ENCODE measurements around the gene PAPPA2. TPM values are rescaled to one million over a fixed set of nuclear protein-coding genes. Genes with fewer than 3 reads are reported as not detected.

The PAPPA2 gene
- total RNA-seq, 1 donor from 2014 or later = 0.41 TPM

- no peaks in the 10 kb centered on the region for H3K27me3 ChIP-seq (ENCODE audit: low read depth)
- H3K9me3 ChIP-seq (replicated peaks) = no peaks in the 10 kb centered on the region
- H3K36me3 ChIP-seq = no peaks in the 10 kb centered on the region
- H3K4me3 ChIP-seq = no peak overlapping the region
- intact Hi-C loops (cut with micrococcal nuclease) = no loop called here
- no peak for TF ChIP-seq CTCF (IDR thresholded peaks at IDR 0.05; ENCODE audit: borderline replicate concordance)
- no peak overlapping the region for H3K27ac ChIP-seq (replicated peaks)
- H3K4me1 ChIP-seq = no peaks in the 10 kb centered on the region
- no peak for DNase-seq
Measured at GRCh38 chr1:176479971-176480370, 17.0 kb downstream of the PAPPA2 start.

GRCh38 chr1:176480750-176481149, 17.8 kb downstream of the PAPPA2 start:
- H3K9me3 ChIP-seq (replicated peaks) = no peaks in the 10 kb centered on the region
- no peak for DNase-seq
- no peaks in the 10 kb centered on the region for H3K36me3 ChIP-seq
- intact Hi-C loops (cut with micrococcal nuclease) = no loop called here
- H3K4me3 ChIP-seq = no peak overlapping the region
- H3K27me3 ChIP-seq (ENCODE audit: low read depth) = no peaks in the 10 kb centered on the region
- H3K4me1 ChIP-seq = no peaks in the 10 kb centered on the region
- H3K27ac ChIP-seq (replicated peaks) = no peak overlapping the region
- no peak for TF ChIP-seq CTCF (IDR thresholded peaks at IDR 0.05; ENCODE audit: borderline replicate concordance)

- TF ChIP-seq CTCF (IDR thresholded peaks at IDR 0.05; ENCODE audit: borderline replicate concordance) = no peak
- no peak for DNase-seq
- Histone ChIP-seq H3K27ac (replicated peaks) (no peak overlapping the region), H3K36me3 (no peaks in the 10 kb centered on the region), H3K4me3 (no peak overlapping the region), H3K27me3 (ENCODE audit: low read depth) (no peaks in the 10 kb centered on the region), H3K4me1 (no peaks in the 10 kb centered on the region), H3K9me3 (replicated peaks) (no peaks in the 10 kb centered on the region)
- intact Hi-C loops (cut with micrococcal nuclease) = no loop called here
Measured at GRCh38 chr1:176485083-176485482, 22.1 kb downstream of the PAPPA2 start.

GRCh38 chr1:176494436-176494835, 31.5 kb downstream of the PAPPA2 start:
- Histone ChIP-seq H3K4me1 (peaks cover 18% of the 10 kb centered on the region), H3K9me3 (replicated peaks) (no peaks in the 10 kb centered on the region), H3K27ac (replicated peaks) (peak overlapping the region; percentile 75), H3K27me3 (ENCODE audit: low read depth) (no peaks in the 10 kb centered on the region), H3K4me3 (no peak overlapping the region), H3K36me3 (no peaks in the 10 kb centered on the region)
- TF ChIP-seq CTCF (IDR thresholded peaks at IDR 0.05; ENCODE audit: borderline replicate concordance) = no peak
- intact Hi-C loops (cut with micrococcal nuclease) = no loop called here
- DNase-seq = peak; percentile 45

GRCh38 chr1:176499671-176500070, 36.7 kb downstream of the PAPPA2 start:
- no peak for TF ChIP-seq CTCF (IDR thresholded peaks at IDR 0.05; ENCODE audit: borderline replicate concordance)
- Histone ChIP-seq H3K27ac (replicated peaks) (no peak overlapping the region), H3K9me3 (replicated peaks) (no peaks in the 10 kb centered on the region), H3K27me3 (ENCODE audit: low read depth) (no peaks in the 10 kb centered on the region), H3K4me3 (no peak overlapping the region), H3K4me1 (peaks cover 5% of the 10 kb centered on the region), H3K36me3 (no peaks in the 10 kb centered on the region)
- DNase-seq = no peak
- intact Hi-C loops (cut with micrococcal nuclease) = no loop called here

- no peaks in the 10 kb centered on the region for H3K36me3 ChIP-seq
- H3K27ac ChIP-seq (replicated peaks) = no peak overlapping the region
- H3K27me3 ChIP-seq (ENCODE audit: low read depth) = no peaks in the 10 kb centered on the region
- no peak overlapping the region for H3K4me3 ChIP-seq
- intact Hi-C loops (cut with micrococcal nuclease) = no loop called here
- DNase-seq = no peak
- peaks cover under 1% of the 10 kb centered on the region for H3K9me3 ChIP-seq (replicated peaks)
- no peaks in the 10 kb centered on the region for H3K4me1 ChIP-seq
- no peak for TF ChIP-seq CTCF (IDR thresholded peaks at IDR 0.05; ENCODE audit: borderline replicate concordance)
Measured at GRCh38 chr1:176501599-176501998, 38.6 kb downstream of the PAPPA2 start.

Measured in left ventricle myocardium inferior (tissue), 1 donor.